Stimulated activated CD4-positive, alpha-beta T cell treated with anti-CD3 and anti-CD28 coated beads, Interleukin-1b, Interleukin-23, amount 100 ng/mL, for 24 hours (primary cell): ENCODE data around the gene CYB561.

ENCODE experiments used
- DNase-seq, 4 experiments: peaks; one replicate each; pipeline ENCODE4 v3.0.0-alpha.2; 2020; ENCODE audit warnings: low read depth in 4 of 4, low spot score in 1 of 4

The CYB561 gene, protein sequence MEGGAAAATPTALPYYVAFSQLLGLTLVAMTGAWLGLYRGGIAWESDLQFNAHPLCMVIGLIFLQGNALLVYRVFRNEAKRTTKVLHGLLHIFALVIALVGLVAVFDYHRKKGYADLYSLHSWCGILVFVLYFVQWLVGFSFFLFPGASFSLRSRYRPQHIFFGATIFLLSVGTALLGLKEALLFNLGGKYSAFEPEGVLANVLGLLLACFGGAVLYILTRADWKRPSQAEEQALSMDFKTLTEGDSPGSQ

DNA sequence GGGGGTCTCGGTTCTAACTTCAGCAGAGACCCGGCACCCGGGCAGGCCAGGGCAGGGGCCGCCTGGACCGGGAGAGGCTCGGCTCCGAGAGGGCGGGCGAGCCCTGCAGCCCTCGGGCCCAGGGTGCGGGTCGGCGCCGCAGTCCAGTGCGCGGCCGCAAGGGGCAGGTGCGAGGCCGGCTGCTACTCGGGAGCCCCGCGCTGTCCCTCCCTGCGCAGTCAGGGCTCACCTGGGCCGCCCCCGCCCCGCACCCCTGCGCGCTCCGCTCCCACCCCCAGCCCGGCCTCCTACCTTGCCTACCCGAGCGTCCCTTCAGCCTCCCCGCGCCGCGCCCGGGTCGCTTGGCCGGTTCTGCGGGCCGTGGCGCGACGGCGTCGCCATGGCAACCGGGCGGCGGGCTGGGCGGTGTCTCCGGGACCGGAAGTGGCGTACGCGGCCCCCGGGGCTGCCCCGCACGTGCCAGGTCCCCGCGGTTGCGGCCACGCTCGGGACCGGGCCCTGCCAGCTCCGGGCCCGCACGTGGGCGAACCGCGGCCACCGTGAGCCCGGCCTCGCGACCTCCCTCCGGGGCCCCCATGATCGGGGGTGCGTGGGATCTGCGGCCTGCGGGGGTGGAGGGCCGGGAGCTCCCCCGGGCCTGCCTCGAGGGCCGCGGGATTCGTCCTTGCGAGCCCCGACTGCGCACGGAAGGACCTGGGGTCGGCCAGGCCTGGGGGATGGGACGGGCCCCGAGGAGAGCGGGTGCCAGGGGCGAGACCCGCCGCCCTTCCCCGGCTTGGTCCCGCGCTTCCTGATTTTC is at the start of gene CYB561:
Gene CYB561, minus strand, starts transcription at position 353 of the 799 bp plus-strand sequence. CDS start 8,759 bp downstream, outside the sequence.
- DNase-seq: peak; percentile 45 to 62 (median 55)

DNA sequence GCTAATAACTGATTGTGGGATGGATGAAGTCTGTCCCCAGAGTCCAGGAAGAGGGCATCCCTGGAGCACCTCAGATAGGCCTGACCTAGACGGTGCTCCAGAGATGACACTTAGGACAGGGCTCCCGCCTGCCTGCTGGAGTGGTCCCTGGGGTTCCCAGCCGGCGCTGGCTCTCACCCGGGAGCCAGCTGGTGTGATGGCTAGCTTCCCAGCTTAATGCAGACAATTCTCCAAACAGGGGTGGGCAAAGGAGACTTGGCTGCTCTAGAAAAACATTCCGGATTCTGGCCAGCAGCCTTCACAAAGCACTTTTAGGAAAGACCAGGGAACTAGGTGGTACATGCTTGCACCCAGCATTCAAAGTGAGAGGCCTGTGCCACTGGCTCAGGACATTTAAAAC is 49.4 kb upstream of the CYB561 start:
- no peak for DNase-seq

DNA sequence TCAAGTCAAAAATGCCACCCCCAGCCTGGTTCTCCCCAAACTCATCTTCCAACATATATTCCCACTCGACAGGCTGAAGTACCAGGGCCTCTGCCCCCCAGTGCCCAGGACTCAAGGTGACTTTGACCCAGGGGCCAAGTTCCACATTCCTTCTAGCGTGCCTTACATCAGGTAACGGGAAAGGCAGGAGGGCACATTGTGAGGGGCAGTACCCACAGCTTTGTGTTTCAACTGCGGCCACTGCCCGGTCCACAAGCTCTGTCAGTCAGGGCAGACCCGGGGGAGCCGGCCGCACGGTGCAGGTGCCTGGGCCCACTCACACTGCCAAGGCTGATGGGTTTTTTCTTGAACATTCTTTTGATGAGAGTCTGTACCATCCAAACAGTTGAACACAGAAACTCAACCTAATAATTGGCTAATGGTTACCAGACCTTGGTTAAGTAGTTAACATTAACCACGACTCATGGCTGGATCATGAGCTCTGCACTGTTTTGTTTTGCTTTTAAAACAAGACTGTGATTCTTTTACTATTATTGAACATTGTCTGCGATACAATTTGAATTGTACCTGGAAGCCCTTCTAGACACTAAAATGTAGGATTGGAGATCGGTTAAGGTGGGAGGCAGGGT is 48.3 kb upstream of the CYB561 start:
- no peak for DNase-seq

DNA sequence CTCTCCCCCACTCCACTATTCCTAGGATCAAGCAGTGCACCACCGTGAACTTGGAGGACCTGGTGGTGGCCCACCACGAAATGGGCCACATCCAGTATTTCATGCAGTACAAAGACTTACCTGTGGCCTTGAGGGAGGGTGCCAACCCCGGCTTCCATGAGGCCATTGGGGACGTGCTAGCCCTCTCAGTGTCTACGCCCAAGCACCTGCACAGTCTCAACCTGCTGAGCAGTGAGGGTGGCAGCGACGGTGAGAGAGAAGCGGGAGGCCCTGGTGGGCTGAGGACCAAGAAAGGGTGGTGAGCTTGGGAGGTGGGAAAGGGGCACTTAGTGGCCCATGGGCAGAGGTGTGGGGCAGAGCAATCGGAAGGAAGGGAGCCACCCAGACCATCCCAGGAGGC is 47.3 kb upstream of the CYB561 start:
- DNase-seq: no peak

DNA sequence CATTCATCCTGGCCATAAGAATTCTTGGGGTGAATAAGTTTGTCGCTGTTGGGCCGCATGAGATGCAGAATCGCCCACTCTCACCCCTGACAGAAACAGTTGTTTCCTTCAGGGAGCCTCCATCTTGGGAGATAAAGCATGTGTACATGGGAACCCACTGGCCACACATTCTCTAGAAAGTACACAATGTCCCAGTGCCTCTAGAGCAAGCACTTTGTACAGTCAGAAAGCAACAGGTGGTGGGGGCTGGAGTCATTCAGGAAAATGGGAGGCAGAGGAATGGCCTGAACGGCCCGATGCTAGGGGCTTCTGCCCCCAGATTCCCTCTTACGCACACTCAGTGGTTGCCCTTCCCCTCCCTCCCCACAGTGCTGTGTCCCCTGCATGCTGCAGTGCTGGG is 46.8 kb upstream of the CYB561 start:
- no peak for DNase-seq

DNA sequence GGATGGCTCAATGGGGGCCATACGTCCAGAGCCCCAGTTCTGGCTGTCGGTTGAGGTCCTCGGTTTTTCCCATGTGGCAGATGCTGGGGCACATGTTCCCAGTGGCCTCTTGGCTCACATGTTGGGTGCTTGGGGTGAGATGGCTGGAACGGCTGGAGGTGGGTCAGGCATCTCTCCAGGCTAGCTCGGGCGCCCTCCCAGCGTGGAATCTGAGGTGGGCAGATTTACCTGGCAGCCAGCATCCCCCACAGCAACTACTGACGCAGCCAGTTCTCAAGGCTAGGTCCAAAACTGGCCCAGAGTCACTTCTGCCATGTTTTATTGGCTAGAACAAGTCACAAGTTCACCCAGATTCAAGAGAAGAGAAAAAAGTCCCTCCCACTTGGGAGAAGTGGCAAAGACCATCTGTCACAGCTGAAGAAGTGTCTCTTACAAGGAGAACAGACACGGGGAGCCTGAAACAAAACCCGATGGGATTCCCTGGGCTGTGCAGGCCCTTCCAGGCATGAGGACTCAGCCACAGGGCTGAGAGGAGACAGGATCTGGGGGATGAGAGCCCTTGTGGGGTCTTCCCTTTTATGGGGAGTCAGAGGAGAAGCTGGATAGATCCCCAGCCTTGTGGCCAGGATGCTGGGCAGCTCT is 46.0 kb upstream of the CYB561 start:
- DNase-seq: no peak

DNA sequence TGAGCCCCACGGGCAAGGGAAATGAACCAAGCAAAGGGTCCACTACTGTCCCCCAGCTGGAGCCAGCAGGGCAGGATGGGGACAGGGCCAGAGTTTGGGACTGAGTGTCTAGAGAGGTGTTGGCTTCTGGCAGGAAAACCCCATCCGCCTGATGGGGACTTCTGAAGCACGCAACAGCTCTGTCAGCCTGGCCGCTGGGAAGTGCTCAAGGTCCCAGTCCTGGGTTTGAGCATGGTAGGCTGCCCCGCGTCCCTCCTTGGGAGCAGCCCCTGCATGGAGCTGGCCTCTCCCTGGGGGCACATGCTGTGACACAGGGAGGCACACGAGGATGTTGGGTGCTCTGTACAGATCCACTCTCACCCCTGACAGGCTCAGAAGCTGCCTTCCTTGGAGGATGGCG is 45.3 kb upstream of the CYB561 start:
- no peak for DNase-seq

DNA sequence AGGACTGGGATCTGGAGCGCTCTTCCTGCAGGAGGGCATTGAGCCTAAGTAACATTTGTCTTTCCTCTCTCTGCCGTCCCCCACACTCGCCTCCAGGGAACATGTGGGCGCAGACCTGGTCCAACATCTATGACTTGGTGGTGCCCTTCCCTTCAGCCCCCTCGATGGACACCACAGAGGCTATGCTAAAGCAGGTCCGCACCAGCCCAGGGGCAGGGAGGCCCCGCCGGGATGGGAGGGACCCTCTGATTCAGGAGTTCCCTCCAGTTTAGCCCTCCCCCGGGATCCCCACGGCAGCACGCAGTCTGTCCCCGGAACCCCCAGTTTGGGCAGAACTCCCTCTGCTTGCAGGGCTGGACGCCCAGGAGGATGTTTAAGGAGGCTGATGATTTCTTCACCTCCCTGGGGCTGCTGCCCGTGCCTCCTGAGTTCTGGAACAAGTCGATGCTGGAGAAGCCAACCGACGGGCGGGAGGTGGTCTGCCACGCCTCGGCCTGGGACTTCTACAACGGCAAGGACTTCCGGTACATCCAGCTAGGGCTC is 44.8 kb upstream of the CYB561 start:
- no peak for DNase-seq

DNA sequence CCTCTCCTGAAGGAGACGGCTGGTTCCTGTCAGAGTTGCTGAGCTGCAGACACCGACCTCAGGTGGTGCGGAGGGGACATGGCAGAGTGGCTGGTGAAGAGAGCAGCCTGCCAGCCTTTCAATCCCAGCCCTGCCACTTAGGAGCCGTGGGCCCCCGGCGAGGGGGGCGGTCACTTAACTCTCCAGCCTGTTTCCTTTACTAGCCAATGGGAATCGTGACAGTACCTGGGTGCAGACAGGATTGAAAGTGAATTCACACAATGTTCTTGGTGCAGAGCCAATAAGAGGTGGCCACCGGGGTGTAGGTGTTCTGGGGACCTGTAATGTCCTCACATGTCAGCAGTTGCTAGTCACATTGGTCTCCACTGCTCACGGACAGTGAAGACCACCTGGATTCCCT is 44.2 kb upstream of the CYB561 start:
- DNase-seq: no peak

DNA sequence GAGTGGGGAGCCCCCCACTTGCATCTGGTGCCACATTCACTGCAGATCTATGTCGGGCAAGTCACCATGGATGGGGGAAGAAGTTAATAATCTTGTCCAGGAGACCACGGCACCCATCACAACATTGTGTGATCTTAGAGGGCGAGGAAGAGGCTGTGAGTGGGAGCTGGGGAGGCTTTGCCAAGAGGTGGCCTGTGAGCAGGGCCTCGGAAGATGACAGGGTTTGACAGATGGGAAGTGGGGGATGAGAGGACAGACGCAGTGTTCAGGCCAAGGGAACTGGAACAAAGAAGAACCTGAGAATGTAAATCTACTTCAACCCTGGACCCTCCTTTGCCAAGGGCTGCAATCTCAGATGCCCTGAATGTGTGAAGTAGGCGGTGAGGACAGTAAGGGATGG is 43.2 kb upstream of the CYB561 start:
- DNase-seq: no peak

DNA sequence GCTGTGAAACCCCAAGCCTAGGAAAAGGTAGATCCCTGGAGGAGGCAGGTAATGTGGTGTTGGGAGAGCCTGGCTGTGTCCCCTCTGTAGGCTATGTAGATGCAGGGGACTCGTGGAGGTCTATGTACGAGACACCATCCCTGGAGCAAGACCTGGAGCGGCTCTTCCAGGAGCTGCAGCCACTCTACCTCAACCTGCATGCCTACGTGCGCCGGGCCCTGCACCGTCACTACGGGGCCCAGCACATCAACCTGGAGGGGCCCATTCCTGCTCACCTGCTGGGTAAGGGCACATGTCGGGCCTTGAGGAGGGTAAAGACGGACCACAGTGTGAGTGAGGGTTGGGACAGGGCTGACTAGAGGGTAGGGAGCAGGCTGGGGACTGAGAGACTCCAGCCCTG is 42.7 kb upstream of the CYB561 start:
- no peak for DNase-seq

DNA sequence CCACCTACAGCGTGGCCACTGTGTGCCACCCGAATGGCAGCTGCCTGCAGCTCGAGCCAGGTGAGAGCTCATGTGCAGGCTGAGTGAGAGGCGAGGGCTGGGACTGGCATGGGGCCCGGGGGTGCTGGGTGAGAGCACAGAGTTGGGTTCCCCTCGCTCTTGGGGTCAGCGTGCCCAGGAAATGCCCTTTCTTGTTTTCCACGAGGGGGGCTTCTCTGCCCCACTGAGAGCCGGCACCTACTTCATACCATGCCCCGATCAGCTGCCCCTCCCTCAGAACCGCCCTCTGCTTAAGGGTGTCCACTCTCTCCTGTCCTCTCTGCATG is 40.9 kb upstream of the CYB561 start:
- no peak for DNase-seq

DNA sequence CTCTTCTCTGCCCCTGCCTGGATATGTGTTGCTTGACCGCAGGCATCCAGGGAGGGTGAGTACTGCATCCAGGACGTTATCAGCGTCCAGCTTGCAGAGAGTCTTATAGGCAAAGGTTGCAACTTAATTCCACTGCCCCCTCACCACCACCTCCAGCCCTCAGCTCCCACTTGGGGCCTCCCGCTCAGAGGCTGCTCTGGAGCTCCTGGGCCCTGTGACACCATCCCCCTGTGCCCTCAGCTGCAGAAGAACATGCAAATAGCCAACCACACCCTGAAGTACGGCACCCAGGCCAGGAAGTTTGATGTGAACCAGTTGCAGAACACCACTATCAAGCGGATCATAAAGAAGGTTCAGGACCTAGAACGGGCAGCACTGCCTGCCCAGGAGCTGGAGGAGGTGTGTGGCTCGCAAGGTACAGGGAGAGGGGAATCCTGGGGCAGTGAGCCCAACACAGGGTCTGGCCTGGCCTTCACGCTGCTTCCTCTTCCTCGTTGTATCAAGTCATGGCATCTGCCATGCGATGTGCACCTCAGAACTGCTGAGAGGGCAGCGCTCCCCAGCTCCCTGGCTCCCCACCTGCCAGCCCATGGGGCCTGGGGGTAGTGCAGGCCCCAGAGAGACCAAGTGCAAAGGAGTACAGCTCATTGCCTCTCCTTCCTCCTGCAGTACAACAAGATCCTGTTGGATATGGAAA is 40.4 kb upstream of the CYB561 start:
- no peak for DNase-seq

DNA sequence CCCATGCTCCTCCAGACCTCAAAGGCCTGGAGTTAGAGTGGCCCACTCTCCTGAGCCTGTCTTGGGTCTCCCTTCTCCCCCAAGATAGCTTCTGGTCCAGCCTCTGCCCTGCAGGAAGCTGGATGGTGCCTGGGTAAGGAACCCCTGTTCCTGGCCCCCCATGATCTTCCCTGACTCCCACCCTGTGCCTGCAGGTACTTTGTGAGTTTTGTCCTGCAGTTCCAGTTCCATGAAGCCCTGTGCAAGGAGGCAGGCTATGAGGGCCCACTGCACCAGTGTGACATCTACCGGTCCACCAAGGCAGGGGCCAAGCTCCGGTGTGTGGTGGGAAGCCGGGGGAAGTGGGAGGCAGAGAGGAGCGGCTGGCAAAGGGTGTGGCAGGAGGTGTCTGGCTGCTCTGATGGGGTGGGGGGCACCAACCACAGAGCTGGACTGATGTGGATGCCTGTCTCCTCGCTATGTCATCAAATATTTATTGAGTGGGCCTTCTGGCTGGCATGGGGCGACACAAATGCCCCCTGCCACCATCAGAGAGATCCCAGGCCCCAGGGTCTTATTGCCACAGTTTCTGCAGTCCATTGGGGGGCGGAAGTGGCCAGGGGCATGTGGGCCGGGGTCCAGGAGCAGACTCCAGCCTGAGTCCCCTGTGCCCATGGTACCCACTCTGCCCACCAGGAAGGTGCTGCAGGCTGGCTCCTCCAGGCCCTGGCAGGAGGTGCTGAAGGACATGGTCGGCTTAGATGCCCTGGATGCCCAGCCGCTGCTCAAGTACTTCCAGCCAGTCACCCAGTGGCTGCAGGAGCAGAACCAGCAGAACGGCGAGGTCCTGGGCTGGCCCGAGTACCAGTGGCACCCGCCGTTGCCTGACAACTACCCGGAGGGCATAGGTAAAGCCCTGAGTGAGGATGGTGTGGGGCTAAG is 37.8 kb upstream of the CYB561 start:
- no peak for DNase-seq

DNA sequence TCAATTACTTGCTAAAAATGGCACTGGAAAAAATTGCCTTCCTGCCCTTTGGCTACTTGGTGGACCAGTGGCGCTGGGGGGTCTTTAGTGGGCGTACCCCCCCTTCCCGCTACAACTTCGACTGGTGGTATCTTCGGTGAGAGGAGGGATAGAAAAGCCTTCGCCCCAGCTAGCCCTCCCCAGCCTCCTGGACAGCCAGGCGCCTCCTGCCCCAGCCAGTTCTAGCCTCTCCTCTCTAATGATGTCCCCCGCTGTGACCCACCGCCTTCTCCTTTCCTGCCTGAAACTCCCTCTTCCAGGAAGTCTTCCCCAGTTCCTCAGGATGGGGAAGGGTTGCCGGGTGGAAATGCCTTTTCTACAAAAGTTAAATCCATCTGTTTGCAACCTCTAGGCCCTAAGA is 36.9 kb upstream of the CYB561 start:
- DNase-seq: no peak

DNA sequence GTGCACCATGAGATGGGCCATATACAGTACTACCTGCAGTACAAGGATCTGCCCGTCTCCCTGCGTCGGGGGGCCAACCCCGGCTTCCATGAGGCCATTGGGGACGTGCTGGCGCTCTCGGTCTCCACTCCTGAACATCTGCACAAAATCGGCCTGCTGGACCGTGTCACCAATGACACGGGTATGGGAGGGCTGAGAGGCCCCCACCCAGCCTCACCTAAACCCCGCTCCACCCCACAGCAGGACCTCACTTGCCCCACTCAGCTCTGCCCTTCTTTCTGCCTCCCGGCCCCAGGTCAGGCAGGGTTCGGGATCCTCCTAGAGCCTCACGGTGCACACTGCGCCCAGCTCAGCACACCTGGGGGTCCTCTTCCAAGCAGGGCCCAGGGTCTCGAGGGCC is 36.4 kb upstream of the CYB561 start:
- DNase-seq: no peak

DNA sequence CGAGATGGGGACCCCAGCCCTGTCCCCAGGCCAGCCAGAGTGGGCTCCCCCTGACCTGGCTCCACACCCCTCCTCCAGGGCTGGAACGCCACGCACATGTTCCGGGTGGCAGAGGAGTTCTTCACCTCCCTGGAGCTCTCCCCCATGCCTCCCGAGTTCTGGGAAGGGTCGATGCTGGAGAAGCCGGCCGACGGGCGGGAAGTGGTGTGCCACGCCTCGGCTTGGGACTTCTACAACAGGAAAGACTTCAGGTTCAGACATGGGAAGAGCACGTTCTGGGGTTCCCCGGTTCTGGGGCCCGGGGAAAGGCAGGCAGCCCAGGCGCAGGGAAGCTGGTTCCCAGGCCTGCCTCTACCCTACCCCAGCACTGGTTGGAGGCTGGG is 35.4 kb upstream of the CYB561 start:
- no peak for DNase-seq

DNA sequence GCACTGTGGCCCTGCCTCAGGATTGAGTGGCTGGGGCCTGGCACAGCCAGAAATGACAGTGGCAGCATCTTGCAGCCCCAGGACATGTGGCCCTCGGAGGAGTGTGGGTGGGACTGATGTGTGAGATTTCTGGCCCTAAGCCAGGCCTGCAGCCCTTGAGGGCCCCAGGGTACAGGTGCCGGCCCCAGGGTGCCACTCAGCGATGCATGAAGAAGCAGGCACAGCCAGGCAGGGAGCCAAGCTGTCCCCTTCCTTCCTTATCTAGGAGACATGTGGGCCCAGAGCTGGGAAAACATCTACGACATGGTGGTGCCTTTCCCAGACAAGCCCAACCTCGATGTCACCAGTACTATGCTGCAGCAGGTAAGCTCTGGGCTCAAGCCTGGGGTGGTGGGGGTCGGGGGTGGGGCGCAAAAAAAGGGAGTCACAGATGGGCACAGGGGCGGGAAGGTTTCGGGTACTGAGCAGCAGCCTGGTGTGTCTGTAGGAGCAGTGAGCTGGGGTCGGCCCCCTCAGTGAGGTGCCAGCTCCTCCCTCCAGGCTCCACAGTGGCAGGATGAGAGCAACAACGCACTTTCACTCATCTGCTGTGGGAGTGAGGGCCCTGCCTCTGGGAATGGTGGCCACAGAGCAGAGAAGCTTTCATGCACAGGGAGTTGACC is 34.9 kb upstream of the CYB561 start:
- DNase-seq: no peak

DNA sequence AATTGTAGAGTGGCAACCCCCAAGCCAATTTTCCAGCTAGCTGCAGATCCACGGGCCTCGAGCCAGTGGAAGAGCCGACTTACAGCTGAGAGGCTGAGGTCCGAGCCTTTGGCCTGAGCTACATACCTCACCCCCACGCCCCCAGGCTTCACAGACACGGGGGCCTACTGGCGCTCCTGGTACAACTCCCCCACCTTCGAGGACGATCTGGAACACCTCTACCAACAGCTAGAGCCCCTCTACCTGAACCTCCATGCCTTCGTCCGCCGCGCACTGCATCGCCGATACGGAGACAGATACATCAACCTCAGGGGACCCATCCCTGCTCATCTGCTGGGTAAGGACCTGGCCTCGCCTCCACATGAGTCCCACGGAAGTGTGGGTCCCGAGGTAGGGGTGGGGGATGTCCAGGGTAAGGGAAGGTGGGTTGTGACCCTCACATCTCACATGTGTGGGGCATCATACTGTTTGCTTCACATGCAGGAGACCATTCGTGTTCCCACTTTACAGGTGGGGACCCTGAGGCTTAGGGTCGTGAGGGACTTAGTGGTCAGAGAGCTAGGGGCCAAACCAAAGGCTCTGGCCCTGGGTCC is 34.2 kb upstream of the CYB561 start:
- no peak for DNase-seq
